Mammary epithelial cell (primary cell): Measurements from ENCODE around the gene RABAC1.

Experiments
- CTCF ChIP-seq, 2 donors: IDR thresholded peaks in 1 of 2; conservative IDR thresholded peaks in 1 of 2; 2 replicates each; pipeline ENCODE4 v1.5.1; 2011 to 2012; ENCODE audit warnings: inconsistent platforms in 2 of 2, low read length in 2 of 2, mild to moderate bottlenecking in 2 of 2, control low read depth in 1 of 2, low read depth in 1 of 2; ENCODE audit not compliant: insufficient read depth in 1 of 2; ENCODE audit errors: extremely low read depth in 1 of 2
- EZH2 ChIP-seq: IDR thresholded peaks from 2 replicates; pipeline ENCODE4 v1.6.1; 2012; ENCODE audit warnings: low read length, inconsistent platforms, borderline replicate concordance

DNA sequence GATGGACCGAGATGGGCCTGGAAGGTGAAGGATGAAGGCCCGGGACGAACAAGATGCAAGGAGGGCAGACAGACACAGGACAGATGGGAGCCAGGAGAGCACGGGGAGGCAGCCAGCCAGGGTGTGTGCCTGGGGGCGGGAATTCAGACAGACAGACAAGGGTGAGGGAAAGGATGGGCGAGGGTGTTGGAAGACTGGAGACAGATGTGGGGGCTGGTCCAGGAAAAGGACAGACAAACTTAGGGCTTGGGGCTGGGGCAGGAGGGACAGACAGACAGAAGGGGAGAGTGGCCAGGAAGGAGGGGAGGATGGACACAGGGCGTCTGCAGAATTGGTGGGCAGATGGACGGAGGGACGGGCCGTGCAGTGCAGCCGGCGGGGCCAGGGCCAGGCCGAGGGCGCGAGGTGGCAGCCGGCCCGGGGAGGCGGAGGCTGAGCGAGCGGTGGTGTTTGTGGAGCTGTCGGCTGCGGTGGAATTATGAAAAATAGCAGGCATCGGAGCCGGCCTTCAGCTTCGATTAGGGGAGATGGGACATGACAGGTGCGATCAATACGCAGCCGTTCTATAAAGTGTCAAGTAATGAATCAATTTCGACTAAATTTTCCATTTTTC is 26.3 kb downstream of the RABAC1 start:
- TF ChIP-seq CTCF (conservative IDR thresholded peaks at IDR 0.05 in 1 of 2, IDR thresholded peaks at IDR 0.05 in 1 of 2; ENCODE audit: extremely low read depth in 1 of 2, insufficient read depth in 1 of 2, low read depth in 1 of 2, low read length in 2 of 2) (no peak), EZH2 (peak; percentile 79)
